Activated CD8-positive, alpha-beta T cell treated with anti-CD3 and anti-CD28 coated beads for 36 hours (primary cell): ENCODE measurements around the gene MBD3. TPM values are rescaled to one million over a fixed set of nuclear protein-coding genes. Genes with fewer than 3 reads are reported as not detected.

ENCODE experiments used
- ATAC-seq: fragments of 200-7000 bp; cut with Tn5 transposase; one replicate; pipeline ENCODE4 v1.10.0; 2021; ENCODE audit warnings: mild to moderate bottlenecking, moderate library complexity
- CTCF ChIA-PET: fragments of 350-600 bp; sonication (Branson Sonifier 250); formaldehyde crosslinking; loops from one replicate; lab custom pipeline; 2021; ENCODE audit warnings: antibody characterized with exemption; lab: Charles Lee
- POLR2A ChIA-PET: fragments of 350-600 bp; sonication (Branson Sonifier 250); formaldehyde crosslinking; loops from one replicate; lab custom pipeline; 2021; ENCODE audit warnings: antibody characterized with exemption; lab: Charles Lee
- DNase-seq: peaks from one replicate; pipeline ENCODE4 v3.0.0-alpha.2; 2020
- H3K27ac Mint-ChIP-seq: one replicate; pipeline ENCODE4 v1.8.0; 2021; ENCODE audit warnings: mild to moderate bottlenecking, mixed read lengths
- H3K27me3 Mint-ChIP-seq: one replicate; pipeline ENCODE4 v1.8.0; 2021; ENCODE audit warnings: mixed read lengths
- H3K36me3 Mint-ChIP-seq: one replicate; pipeline ENCODE4 v1.8.0; 2021; ENCODE audit warnings: low read depth, mixed read lengths
- H3K4me1 Mint-ChIP-seq: one replicate; pipeline ENCODE4 v1.8.0; 2021; ENCODE audit warnings: low read depth, mixed read lengths
- H3K4me3 Mint-ChIP-seq: one replicate; pipeline ENCODE4 v1.8.0; 2021; ENCODE audit warnings: mild to moderate bottlenecking, moderate library complexity, mixed read lengths
- H3K9me3 Mint-ChIP-seq: one replicate; pipeline ENCODE4 v1.8.0; 2021; ENCODE audit warnings: mixed read lengths
- intact Hi-C: fragments of 100-400 bp; cut with micrococcal nuclease; formaldehyde crosslinking; loops from one replicate; pipeline ENCODE4 v1.10.0; 2022
- total RNA-seq, 2 experiments: library from RNA; stranded (reverse); gene quantifications; one replicate each; pipeline ENCODE4 v1.2.3, GENCODE V29; 2021
- TF ChIP-seq, protein P1 (sequence below): fragments of 200-600 bp; IDR thresholded peaks from one replicate; pipeline ENCODE4 v1.8.0; 2022; ENCODE audit warnings: antibody characterized with exemption, mild to moderate bottlenecking

MBD3 gene
- total RNA-seq, 2 experiments from 2014 or later = 87.8 to 92.5 TPM

- TF ChIP-seq, protein P1, sequence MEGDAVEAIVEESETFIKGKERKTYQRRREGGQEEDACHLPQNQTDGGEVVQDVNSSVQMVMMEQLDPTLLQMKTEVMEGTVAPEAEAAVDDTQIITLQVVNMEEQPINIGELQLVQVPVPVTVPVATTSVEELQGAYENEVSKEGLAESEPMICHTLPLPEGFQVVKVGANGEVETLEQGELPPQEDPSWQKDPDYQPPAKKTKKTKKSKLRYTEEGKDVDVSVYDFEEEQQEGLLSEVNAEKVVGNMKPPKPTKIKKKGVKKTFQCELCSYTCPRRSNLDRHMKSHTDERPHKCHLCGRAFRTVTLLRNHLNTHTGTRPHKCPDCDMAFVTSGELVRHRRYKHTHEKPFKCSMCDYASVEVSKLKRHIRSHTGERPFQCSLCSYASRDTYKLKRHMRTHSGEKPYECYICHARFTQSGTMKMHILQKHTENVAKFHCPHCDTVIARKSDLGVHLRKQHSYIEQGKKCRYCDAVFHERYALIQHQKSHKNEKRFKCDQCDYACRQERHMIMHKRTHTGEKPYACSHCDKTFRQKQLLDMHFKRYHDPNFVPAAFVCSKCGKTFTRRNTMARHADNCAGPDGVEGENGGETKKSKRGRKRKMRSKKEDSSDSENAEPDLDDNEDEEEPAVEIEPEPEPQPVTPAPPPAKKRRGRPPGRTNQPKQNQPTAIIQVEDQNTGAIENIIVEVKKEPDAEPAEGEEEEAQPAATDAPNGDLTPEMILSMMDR = no peak
- Mint-ChIP-seq H3K9me3 (no peaks in the 10 kb centered on the region), H3K36me3 (peaks cover 14% of the 10 kb centered on the region), H3K27ac (no peak overlapping the region), H3K4me3 (no peak overlapping the region), H3K27me3 (no peaks in the 10 kb centered on the region), H3K4me1 (no peaks in the 10 kb centered on the region)
- DNase-seq = no peak
- intact Hi-C loops = no loop called here
- CTCF ChIA-PET = interaction anchor here (0.9 kb wide), 1 partner anchor 12 kb away, joined by 3 read pairs; no protein-coding TSS in a partner anchor
- ATAC-seq = no peak
- POLR2A ChIA-PET = no interaction called here
Observed at GRCh38 chr19:1579222-1579621, 13.4 kb downstream of the MBD3 start.

GRCh38 chr19:1577929-1578618 lies 14.6 kb downstream of the MBD3 start:
- intact Hi-C loops = no loop called here
- H3K4me1 Mint-ChIP-seq = no peaks in the 10 kb centered on the region
- H3K36me3 Mint-ChIP-seq = peaks cover 10% of the 10 kb centered on the region
- TF ChIP-seq, protein P1 = no peak
- no peaks in the 10 kb centered on the region for H3K9me3 Mint-ChIP-seq
- DNase-seq (no peak), ATAC-seq (no peak)
- no peak overlapping the region for H3K4me3 Mint-ChIP-seq
- POLR2A ChIA-PET = interaction anchor here (4.6 kb wide), 1 partner anchor 11 kb away, joined by 26 read pairs; no protein-coding TSS in a partner anchor
- no peak overlapping the region for H3K27ac Mint-ChIP-seq
- H3K27me3 Mint-ChIP-seq = no peaks in the 10 kb centered on the region
- CTCF ChIA-PET = interaction anchor here (0.9 kb wide), 1 partner anchor 13 kb away, joined by 3 read pairs; no protein-coding TSS in a partner anchor

- ATAC-seq (no peak), DNase-seq (no peak)
- TF ChIP-seq, protein P1 = no peak
- H3K4me3 Mint-ChIP-seq = no peak overlapping the region
- no peaks in the 10 kb centered on the region for H3K9me3 Mint-ChIP-seq
- H3K4me1 Mint-ChIP-seq = no peaks in the 10 kb centered on the region
- POLR2A ChIA-PET = interaction anchor here (4.6 kb wide), 1 partner anchor 12 kb away, joined by 26 read pairs; no protein-coding TSS in a partner anchor
- H3K27me3 Mint-ChIP-seq = no peaks in the 10 kb centered on the region
- CTCF ChIA-PET = interaction anchor here (1.3 kb wide), 1 partner anchor 249 kb away, joined by 5 read pairs; no protein-coding TSS in a partner anchor
- intact Hi-C loops = no loop called here
- H3K36me3 Mint-ChIP-seq = peaks cover 10% of the 10 kb centered on the region
- no peak overlapping the region for H3K27ac Mint-ChIP-seq
Observed at GRCh38 chr19:1577090-1577928, 15.4 kb downstream of the MBD3 start.

- Mint-ChIP-seq H3K9me3 (no peaks in the 10 kb centered on the region), H3K4me3 (no peak overlapping the region), H3K4me1 (no peaks in the 10 kb centered on the region), H3K36me3 (peaks cover 10% of the 10 kb centered on the region), H3K27ac (no peak overlapping the region), H3K27me3 (no peaks in the 10 kb centered on the region)
- no peak for DNase-seq
- ChIA-PET POLR2A (interaction anchor here (4.6 kb wide), 1 partner anchor 13 kb away, joined by 26 read pairs; no protein-coding TSS in a partner anchor), CTCF (interaction anchor here (1.3 kb wide), 1 partner anchor 250 kb away, joined by 5 read pairs; no protein-coding TSS in a partner anchor)
- TF ChIP-seq, protein P1 = no peak
- ATAC-seq = no peak
- intact Hi-C loops = no loop called here
Observed at GRCh38 chr19:1576242-1577089, 16.2 kb downstream of the MBD3 start.
